SU-DHL-6 (cell line): ENCODE data around the gene KLK4.

Experiments
- CTCF ChIP-seq: fragments of 200-600 bp; sonication (generic); IDR thresholded peaks from one replicate; pipeline ENCODE4 v1.5.1; 2017; ENCODE audit warnings: antibody characterized with exemption, mild to moderate bottlenecking, low read length, moderate library complexity; ENCODE audit not compliant: insufficient read depth, poor library complexity, severe bottlenecking
- EZH2phosphoT487 ChIP-seq: fragments of 200-600 bp; sonication (generic), shearing (Covaris generic); conservative IDR thresholded peaks from 2 replicates; pipeline ENCODE4 v1.6.1; 2018; ENCODE audit warnings: mild to moderate bottlenecking, antibody characterized with exemption, low read length, moderate library complexity, mixed read lengths

DNA sequence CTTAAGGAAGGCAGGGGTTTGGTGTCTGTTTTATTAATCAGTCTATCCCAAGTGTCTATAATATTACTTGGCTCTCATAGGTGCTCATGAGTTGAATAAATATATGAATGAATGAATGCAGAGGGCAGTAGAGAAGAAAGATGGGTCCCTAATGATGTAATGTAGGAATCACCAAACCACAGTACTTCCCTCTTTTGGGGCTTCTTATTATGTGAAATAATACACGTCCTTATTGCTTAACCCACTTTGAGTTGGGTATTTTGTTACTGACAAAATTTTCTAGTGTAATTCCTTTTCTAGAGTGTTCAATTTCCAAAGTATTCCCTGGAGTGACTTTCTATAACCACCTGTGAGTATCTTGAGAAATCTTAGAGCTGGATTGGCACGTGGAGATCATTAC is 28.4 kb upstream of the KLK4 start:
- TF ChIP-seq CTCF (no peak), EZH2phosphoT487 (no peak)
